ENCODE results near the gene SMIM7.
"Not testable (repeated sequence)": the region's sequence is repeated elsewhere in the genome, so short reads cannot be mapped to it uniquely, and the experiment has no call there.

Gene SMIM7

DNA sequence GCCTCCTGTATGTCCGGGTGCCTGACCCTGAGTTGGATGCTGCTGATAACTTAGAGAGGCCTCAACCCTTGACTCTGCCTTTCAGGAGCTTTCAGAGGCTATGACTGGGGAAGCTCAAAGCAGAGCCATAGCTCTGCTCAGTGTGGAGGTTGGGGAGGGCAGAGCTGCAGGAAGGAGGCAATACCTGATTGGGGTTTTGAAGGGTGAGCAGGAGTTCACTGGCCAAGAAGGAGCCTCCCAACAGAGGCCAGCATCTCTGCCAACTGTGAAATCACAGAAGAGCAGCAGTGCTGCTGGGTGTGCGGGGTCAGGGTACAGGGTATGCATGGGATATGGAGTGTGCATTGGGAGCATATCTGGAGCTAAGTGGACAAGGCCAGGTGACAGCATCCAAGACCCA, 22.6 kb upstream of the SMIM7 start:
- no peak overlapping the region for H3K4me3 ChIP-seq (ENCODE audit: low read depth, low read length)
- DNase-seq (ENCODE audit: low read depth), result no peak
- TF ChIP-seq, protein P1, sequence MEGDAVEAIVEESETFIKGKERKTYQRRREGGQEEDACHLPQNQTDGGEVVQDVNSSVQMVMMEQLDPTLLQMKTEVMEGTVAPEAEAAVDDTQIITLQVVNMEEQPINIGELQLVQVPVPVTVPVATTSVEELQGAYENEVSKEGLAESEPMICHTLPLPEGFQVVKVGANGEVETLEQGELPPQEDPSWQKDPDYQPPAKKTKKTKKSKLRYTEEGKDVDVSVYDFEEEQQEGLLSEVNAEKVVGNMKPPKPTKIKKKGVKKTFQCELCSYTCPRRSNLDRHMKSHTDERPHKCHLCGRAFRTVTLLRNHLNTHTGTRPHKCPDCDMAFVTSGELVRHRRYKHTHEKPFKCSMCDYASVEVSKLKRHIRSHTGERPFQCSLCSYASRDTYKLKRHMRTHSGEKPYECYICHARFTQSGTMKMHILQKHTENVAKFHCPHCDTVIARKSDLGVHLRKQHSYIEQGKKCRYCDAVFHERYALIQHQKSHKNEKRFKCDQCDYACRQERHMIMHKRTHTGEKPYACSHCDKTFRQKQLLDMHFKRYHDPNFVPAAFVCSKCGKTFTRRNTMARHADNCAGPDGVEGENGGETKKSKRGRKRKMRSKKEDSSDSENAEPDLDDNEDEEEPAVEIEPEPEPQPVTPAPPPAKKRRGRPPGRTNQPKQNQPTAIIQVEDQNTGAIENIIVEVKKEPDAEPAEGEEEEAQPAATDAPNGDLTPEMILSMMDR (IDR thresholded peaks at IDR 0.05; ENCODE audit: insufficient read depth, low read depth, low read length, missing control alignments), result no peak

DNA sequence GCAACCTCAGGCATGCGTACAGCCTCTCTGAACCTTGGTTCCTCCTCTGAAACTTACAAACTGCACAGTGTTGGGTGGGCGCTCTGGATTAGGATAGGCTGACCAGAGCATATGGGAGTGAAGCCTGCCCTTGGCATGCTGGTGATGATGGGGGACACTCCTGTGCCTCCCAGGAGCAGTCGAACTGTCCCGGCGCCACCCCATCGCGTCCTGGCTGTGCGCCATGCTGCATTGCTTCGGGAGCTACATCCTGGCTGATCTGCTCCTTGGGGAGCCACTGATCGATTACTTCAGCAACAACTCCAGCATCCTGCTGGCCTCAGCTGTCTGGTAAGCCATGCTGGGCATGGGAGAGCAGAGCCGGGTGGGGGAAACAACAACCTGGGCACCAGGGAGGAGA, 19.9 kb upstream of the SMIM7 start:
- TF ChIP-seq, protein P1 (IDR thresholded peaks at IDR 0.05; ENCODE audit: insufficient read depth, low read depth, low read length, missing control alignments), result no peak
- no peak overlapping the region for H3K4me3 ChIP-seq (ENCODE audit: low read depth, low read length)
- DNase-seq (ENCODE audit: low read depth), result no peak

DNA sequence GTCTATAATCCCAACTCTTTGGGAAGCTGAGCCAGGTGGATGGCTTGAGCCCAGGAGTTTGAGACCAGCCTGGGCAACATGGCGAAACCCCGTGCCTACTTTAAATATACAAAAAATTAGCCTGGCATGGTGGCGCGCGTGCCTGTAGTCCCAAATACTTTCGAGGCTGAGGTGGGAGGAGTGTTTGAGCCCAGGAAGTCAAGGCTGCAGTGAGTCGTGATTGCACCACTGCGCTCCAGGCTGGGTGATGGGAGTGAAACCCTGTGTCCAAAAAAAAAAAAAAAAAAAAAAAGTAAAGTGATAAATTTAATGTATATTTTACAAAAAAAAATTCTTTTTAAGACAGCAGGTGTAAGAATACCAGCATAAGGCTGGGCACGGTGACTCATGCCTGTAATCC, 18.6 kb upstream of the SMIM7 start:
- H3K4me3 ChIP-seq (ENCODE audit: low read depth, low read length), result no peak overlapping the region
- DNase-seq (ENCODE audit: low read depth), result no peak
- TF ChIP-seq, protein P1 (IDR thresholded peaks at IDR 0.05; ENCODE audit: insufficient read depth, low read depth, low read length, missing control alignments), result no peak

DNA sequence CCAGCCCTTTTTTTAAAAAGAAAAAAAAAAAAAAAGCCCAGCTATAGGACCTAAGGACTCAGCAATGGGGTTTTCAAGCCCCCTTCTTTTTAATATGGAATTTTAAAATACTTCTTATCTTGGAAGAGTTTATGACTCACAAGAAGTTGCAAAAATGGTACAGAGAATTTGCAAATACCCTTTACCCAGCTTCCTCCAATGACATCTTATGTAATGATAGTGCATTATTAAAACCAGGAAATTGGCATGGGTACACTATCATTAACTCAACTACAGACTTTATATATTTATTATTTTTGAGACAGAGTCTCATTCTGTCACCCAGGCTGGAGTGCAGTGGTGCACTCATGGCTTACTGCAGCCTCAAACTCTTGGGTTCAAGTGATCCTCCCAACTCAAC, 17.1 kb upstream of the SMIM7 start:
- no peak overlapping the region for H3K4me3 ChIP-seq (ENCODE audit: low read depth, low read length)
- DNase-seq (ENCODE audit: low read depth), result no peak
- TF ChIP-seq, protein P1 (IDR thresholded peaks at IDR 0.05; ENCODE audit: insufficient read depth, low read depth, low read length, missing control alignments), result no peak

DNA sequence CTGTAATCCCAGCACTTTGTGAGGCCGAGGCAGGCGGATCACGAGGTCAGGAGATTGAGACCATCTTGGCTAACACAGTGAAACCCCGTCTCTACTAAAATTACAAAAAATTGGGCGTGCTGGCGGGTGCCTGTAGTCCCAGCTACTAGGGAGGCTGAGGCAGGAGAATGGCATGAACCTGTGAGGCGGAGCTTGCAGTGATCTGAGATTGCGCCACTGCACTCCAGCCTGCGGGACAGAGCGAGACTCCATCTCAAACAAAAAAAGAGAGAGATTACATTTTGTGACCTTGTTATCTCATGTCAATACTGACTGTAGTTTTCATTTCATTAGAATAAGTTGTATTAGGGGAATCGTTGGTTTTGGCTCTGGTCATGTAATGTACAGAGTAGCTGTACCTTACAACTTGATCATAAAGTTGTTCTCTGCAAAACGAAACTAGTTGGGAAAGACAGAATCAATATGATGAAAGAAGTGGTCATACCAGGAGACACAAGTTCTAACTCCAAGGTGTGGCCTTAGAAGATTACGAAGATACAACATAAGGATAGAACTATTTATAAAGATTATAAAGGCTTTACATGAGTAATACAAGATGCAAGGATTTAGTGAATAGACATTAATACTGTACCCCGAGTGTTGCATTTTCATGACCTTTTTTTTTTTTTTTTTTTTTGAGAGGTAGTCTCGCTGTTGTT, 16.3 kb upstream of the SMIM7 start:
- TF ChIP-seq, protein P1 (IDR thresholded peaks at IDR 0.05; ENCODE audit: insufficient read depth, low read depth, low read length, missing control alignments), result no peak
- no peak overlapping the region for H3K4me3 ChIP-seq (ENCODE audit: low read depth, low read length)
- no peak for DNase-seq (ENCODE audit: low read depth)

DNA sequence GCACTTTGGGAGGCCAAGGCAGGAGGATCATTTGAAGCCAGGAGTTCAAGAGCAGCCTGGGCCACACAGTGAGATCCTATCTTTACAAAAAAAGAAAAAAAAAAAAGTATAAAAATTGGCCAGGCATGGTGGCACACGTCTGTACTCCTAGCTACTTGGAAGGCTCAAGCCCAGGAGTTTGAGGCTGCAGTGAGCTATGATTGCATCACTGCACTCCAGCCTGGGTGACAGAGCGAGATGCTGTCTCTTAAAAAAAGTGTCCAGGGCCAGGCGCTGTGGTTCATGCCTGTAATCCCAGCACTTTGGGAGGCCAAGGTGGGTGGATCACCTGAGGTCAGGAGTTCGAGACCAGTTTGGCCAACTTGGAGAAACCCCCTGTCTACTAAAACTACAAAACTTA, 13.9 kb upstream of the SMIM7 start:
- DNase-seq (ENCODE audit: low read depth); H3K4me3 ChIP-seq (ENCODE audit: low read depth, low read length): not testable (repeated sequence)

DNA sequence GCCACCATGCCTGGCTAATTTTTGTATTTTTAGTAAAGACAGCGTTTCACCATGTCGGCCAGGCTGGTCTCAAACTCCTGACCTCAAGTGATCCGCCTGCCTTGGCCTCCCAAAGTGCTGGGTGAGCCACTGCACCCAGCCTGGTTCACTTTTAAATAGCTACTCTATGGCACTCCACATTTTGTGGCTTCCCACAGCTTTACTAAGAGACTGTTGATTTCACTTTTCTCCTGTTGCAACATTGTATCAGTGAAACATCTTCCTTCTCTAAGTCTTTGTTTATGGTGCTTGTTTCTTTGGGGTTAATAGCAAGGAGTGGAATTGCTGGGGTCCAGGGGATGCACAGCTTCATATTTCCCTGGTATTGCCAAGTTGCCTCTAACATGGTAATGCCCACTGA, 13.3 kb upstream of the SMIM7 start:
- TF ChIP-seq, protein P1 (IDR thresholded peaks at IDR 0.05; ENCODE audit: insufficient read depth, low read depth, low read length, missing control alignments), result no peak
- no peak for DNase-seq (ENCODE audit: low read depth)
- H3K4me3 ChIP-seq (ENCODE audit: low read depth, low read length), result no peak overlapping the region
